DOHH2 (cell line): Measurements from ENCODE around the gene C19orf47.

Experiments
- H3F3A ChIP-seq: fragments of 200-600 bp; sonication (generic), shearing (Covaris generic); 2 replicates; pipeline ENCODE4 v1.6.0; 2016; ENCODE audit warnings: antibody characterized with exemption, mild to moderate bottlenecking; ENCODE audit not compliant: control insufficient read depth, insufficient read depth
- H3K27ac ChIP-seq: fragments of 200-600 bp; sonication (generic); 2 replicates; pipeline ENCODE4 v1.5.1; 2014; ENCODE audit warnings: low read depth, mild to moderate bottlenecking, low read length, moderate library complexity
- H3K27me3 ChIP-seq: fragments of 200-600 bp; sonication (generic); 2 replicates; pipeline ENCODE4 v1.6.1; 2014; ENCODE audit warnings: mild to moderate bottlenecking, low read length, mixed read lengths; ENCODE audit not compliant: control insufficient read depth
- H3K36me3 ChIP-seq: fragments of 200-600 bp; sonication (generic); 2 replicates; pipeline ENCODE4 v1.6.1; 2014; ENCODE audit warnings: mild to moderate bottlenecking, low read length, moderate library complexity, mixed read lengths; ENCODE audit not compliant: control insufficient read depth
- H3K4me1 ChIP-seq: fragments of 200-600 bp; sonication (generic); 2 replicates; pipeline ENCODE4 v1.6.1; 2014; ENCODE audit warnings: mild to moderate bottlenecking, low read length, mixed read lengths; ENCODE audit not compliant: control insufficient read depth
- H3K4me2 ChIP-seq: fragments of 200-600 bp; sonication (generic); 2 replicates; pipeline ENCODE4 v1.6.0; 2014; ENCODE audit warnings: mild to moderate bottlenecking, low read length, moderate library complexity
- H3K4me3 ChIP-seq: fragments of 200-600 bp; sonication (generic); 2 replicates; pipeline ENCODE4 v1.5.1; 2014; ENCODE audit warnings: mild to moderate bottlenecking, low read length, mixed read lengths
- H3K79me2 ChIP-seq: fragments of 200-600 bp; sonication (generic); 2 replicates; pipeline ENCODE4 v1.6.1; 2014; ENCODE audit warnings: mild to moderate bottlenecking, low read length, mixed read lengths; ENCODE audit not compliant: control insufficient read depth
- H3K9me2 ChIP-seq: fragments of 200-600 bp; sonication (generic); replicated peaks from 2 replicates; pipeline ENCODE4 v1.6.1; 2014; ENCODE audit warnings: mild to moderate bottlenecking, low read length, mixed read lengths; ENCODE audit not compliant: control insufficient read depth
- H3K9me3 ChIP-seq: fragments of 200-600 bp; sonication (generic); 2 replicates; pipeline ENCODE4 v1.6.1; 2014; ENCODE audit warnings: antibody characterized with exemption, low read length, mixed read lengths; ENCODE audit not compliant: control insufficient read depth, insufficient read depth
- H4K20me1 ChIP-seq: fragments of 200-600 bp; sonication (generic); 2 replicates; pipeline ENCODE4 v1.6.0; 2014; ENCODE audit warnings: low read depth, mild to moderate bottlenecking, antibody characterized with exemption, low read length, moderate library complexity; ENCODE audit not compliant: control insufficient read depth, insufficient read depth
- CTCF ChIP-seq: fragments of 200-600 bp; sonication (generic); IDR thresholded peaks from one replicate; pipeline ENCODE4 v1.5.1; 2014; ENCODE audit warnings: antibody characterized with exemption, mild to moderate bottlenecking, low read depth, low read length; ENCODE audit not compliant: poor library complexity, severe bottlenecking
- EZH2phosphoT487 ChIP-seq: fragments of 200-600 bp; sonication (generic); IDR thresholded peaks from 2 replicates; pipeline ENCODE4 v1.6.1; 2017; ENCODE audit warnings: borderline replicate concordance, mild to moderate bottlenecking, antibody characterized with exemption, low read length, moderate library complexity, mixed read lengths

C19orf47 gene

DNA sequence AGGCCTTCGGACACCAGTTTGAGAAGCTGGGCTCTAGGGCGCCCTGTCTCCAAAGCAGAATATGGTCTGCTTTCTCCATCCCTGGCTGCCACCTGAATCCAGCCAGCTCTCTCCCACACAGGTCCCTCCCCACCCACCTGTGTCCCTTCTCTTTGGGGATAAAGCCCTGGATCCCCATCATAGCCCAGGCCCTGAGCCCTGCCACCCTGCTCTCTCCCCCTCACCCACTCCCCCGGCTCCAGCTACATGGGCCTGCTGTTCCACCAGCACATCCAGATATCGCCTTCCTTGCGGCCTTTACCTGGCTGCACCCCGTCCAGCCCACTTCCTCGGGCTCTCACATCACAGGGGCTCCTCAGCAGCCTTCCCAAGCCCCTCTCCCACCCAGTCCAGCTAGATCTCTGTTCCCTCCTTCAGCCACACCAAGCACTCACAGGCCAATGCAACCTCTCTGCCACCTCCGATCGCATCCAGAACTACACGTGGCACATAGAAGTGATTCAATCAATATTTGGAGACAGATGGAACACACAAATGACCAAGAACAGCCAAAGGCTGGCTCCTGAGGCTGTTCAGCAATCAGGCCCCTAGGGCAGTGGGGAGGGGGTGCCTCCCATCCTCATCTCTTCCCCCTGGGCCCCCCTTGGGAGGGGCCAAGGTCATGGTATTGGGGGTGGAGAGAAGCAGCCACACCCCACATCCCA, 70.7 kb downstream of the C19orf47 start:
- Histone ChIP-seq H3K9me3 (no peaks in the 10 kb centered on the region), H3K9me2 (no peaks in the 10 kb centered on the region), H3K27ac (no peak overlapping the region), H3K79me2 (peaks cover 96% of the 10 kb centered on the region), H3K36me3 (peaks cover 16% of the 10 kb centered on the region), H4K20me1 (peaks cover 14% of the 10 kb centered on the region; the same call in 1 of the 2 replicates), H3F3A (no peaks in the 10 kb centered on the region; the same call in 1 of the 2 replicates), H3K27me3 (no peaks in the 10 kb centered on the region), H3K4me3 (no peak overlapping the region), H3K4me2 (no peak overlapping the region), H3K4me1 (peaks cover 44% of the 10 kb centered on the region)
- TF ChIP-seq EZH2phosphoT487 (no peak), CTCF (no peak)

- no peaks in the 10 kb centered on the region for H3K9me2 ChIP-seq
- H3K4me1 ChIP-seq, result peaks cover 20% of the 10 kb centered on the region
- no peaks in the 10 kb centered on the region for H3K27me3 ChIP-seq
- peaks cover 14% of the 10 kb centered on the region; the same call in 1 of the 2 replicates for H4K20me1 ChIP-seq
- H3F3A ChIP-seq, result no peaks in the 10 kb centered on the region
- H3K4me2 ChIP-seq, result peak overlapping the region; percentile 68
- H3K9me3 ChIP-seq, result no peaks in the 10 kb centered on the region
- peaks cover 11% of the 10 kb centered on the region for H3K36me3 ChIP-seq
- peak overlapping the region; percentile 19; the same call in 1 of the 2 replicates for H3K27ac ChIP-seq
- H3K4me3 ChIP-seq, result peak overlapping the region; percentile 36
- H3K79me2 ChIP-seq, result peaks cover 94% of the 10 kb centered on the region
- TF ChIP-seq EZH2phosphoT487, result no peak
- no peak for TF ChIP-seq CTCF
These were observed 73.3 kb downstream of the C19orf47 start for GRCh38 chr19:40274585-40275544.

DNA sequence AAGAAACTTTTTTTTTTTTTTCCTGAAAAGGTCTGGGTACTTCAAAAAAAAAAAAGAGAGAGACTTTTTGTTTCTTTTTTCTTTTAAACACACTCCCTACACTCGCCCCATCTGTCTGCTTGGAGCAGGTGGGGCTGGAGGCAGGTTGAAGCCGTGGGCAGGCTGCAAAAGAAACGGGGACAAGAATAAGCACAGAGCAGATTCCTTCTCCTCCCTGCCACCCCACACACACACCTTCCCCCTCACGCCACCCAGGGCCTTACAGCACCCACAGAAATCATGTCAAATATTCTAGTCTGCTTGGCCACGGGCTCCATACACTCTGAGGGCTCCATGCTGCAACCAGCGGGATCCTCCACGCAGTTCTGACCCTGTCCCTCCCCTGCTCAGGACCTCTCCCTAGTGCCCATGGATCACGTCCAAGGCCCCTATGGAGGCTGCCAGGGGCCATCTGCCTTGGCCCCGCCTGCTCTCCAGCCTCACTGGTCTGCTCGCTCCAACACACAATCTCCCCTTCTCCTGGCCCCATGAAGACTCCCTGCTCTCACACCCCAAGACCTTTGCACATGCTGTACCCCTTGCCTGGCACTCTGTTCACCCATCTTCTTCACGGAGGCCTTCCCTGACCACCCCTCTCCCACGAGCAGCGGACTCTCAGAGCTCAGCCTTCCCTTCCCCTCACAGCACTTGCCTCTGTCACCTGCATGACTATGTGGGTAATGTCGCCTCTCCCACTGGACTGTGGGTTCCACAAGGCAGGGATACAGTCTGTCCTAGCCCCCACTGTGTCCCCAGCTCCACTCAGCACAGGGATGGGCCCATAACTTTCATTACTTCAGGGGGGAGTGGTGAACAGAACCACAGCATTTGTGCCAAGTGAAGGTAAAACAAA, 74.5 kb downstream of the C19orf47 start:
- Histone ChIP-seq H3K4me3 (no peak overlapping the region), H4K20me1 (peaks cover 13% of the 10 kb centered on the region; the same call in 1 of the 2 replicates), H3F3A (no peaks in the 10 kb centered on the region), H3K27me3 (no peaks in the 10 kb centered on the region), H3K27ac (0 out of 2 replicates have a peak overlapping the region, but pooled peaks have one; percentile 16), H3K4me2 (peak overlapping the region; percentile 68), H3K4me1 (peaks cover 23% of the 10 kb centered on the region), H3K9me2 (no peaks in the 10 kb centered on the region), H3K79me2 (peaks cover 94% of the 10 kb centered on the region), H3K9me3 (no peaks in the 10 kb centered on the region), H3K36me3 (peaks cover 18% of the 10 kb centered on the region)
- TF ChIP-seq EZH2phosphoT487, result no peak
- TF ChIP-seq CTCF, result no peak
